NT2/D1 (cell line): ENCODE results near the gene TMEM235.

Source experiments
- SUZ12 ChIP-seq: IDR thresholded peaks from 2 replicates; pipeline ENCODE4 v1.6.1; 2011; ENCODE audit not compliant: insufficient read length, insufficient read depth; ENCODE audit errors: extremely low read depth
- YY1 ChIP-seq: IDR thresholded peaks from 2 replicates; pipeline ENCODE4 v1.6.1; 2011; ENCODE audit not compliant: insufficient read length, insufficient read depth

DNA sequence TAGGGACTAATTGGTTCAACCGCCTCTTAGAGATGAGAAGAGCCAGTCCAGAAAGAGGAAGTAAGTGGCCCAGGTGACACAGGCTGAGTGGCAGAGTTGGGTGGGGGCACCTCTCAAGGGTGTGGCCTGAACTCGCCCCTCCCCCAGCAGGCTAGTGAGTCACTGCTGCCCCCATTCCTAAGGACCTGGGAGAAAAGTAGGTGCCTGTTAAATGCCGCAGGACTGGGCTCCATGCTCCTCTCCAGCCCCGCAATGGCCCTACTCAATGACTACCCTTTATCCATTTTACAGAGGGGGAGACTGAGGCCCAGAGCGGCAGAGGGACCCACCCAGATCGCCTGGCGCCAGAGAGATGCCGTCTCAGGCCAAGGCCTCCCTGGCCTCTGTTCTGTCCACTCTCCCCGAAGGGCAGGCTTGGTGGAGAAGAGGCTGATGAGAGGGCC lies 8.1 kb downstream of the TMEM235 start:
- no peak for TF ChIP-seq SUZ12
- TF ChIP-seq YY1, result no peak
